ENCODE results near the gene CSNK1G1. TPM values are rescaled to one million over a fixed set of nuclear protein-coding genes. Genes with fewer than 3 reads are reported as not detected.

CSNK1G1 gene
- total RNA-seq (2022) (11.5 and 17.5 TPM in 2 replicates), Bru-seq, nascent RNA (percentile 69 among the genes with signal in this experiment), BruChase-seq, experiment 1, labeled RNA remaining after a 2-hour chase (percentile 78 among the genes with signal in this experiment), BruChase-seq, experiment 2, labeled RNA remaining after a 6-hour chase (percentile 70 among the genes with signal in this experiment)
- long read RNA-seq, full-length matches to known transcripts: 3 of 4 reads
- long read RNA-seq, partial matches to known transcripts: 0 of 4 reads
- long read RNA-seq, other reads (novel, unspliced or antisense): 1 of 4 reads

- peak; percentile 95 to 96 for DNase-seq
- H3K4me1 Mint-ChIP-seq (ENCODE audit: low read depth, unreplicated experiment): peaks cover 16% of the 10 kb centered on the region
- peaks cover 12% of the 10 kb centered on the region for H3K36me3 Mint-ChIP-seq (ENCODE audit: insufficient read depth, unreplicated experiment)
- H3K4me1 ChIP-seq: 0 out of 2 replicates have a peak, but pooled peaks cover 5% of the 10 kb centered on the region
- no peaks in the 10 kb centered on the region for H3K27me3 ChIP-seq (replicated peaks; ENCODE audit: control insufficient read depth, insufficient read depth, low read length)
- H3K9me3 ChIP-seq: no peaks in the 10 kb centered on the region
- H3K4me3 Mint-ChIP-seq (ENCODE audit: unreplicated experiment): peak within 1 kb of the TSS; percentile 82
- peak within 1 kb of the TSS; percentile 87 for H3K27ac Mint-ChIP-seq (ENCODE audit: unreplicated experiment)
- no peaks in the 10 kb centered on the region for H3K27me3 Mint-ChIP-seq (ENCODE audit: insufficient read depth, unreplicated experiment)
- H3K4me3 ChIP-seq (ENCODE audit: low read depth, low read length): peak within 1 kb of the TSS; percentile 92
- intact Hi-C loops (cut with micrococcal nuclease; ENCODE audit: unreplicated experiment): loop anchor here (1.0 kb wide), 3 partner anchors 31 to 158 kb away; partner anchors contain the start of gene TRIP4
- ChIA-PET CTCF (interaction anchor here (0.6 to 0.8 kb wide), 3 partner anchors 31 to 193 kb away, joined by 3 to 5 read pairs (median 4); partner anchors contain the start of gene PPIB), POLR2A (interaction anchor here (1.0 kb wide), 1 partner anchor 31 kb away, joined by 4 read pairs; the partner anchor contains the start of gene TRIP4)
- TF ChIP-seq CTCF (IDR thresholded peaks at IDR 0.05; ENCODE audit: insufficient read depth in 1 of 2, low read depth in 1 of 2, low read length in 1 of 2, severe bottlenecking in 1 of 2, unreplicated experiment in 1 of 2): peak in 1 of 2 experiments; percentile 28
- no TSS peak for BruUV-seq (replicated peaks)
- no peaks in the 10 kb centered on the region for H3K9me3 Mint-ChIP-seq (ENCODE audit: unreplicated experiment)
- no peaks in the 10 kb centered on the region for H3K36me3 ChIP-seq (ENCODE audit: control insufficient read depth, insufficient read depth, low read length)
Measured at GRCh38 chr15:64355944-64356709, at the start of gene CSNK1G1. CSNK1G1 (minus strand) TSS chr15:64356173; CDS start chr15:64300499, 55,674 bp downstream.

DNA sequence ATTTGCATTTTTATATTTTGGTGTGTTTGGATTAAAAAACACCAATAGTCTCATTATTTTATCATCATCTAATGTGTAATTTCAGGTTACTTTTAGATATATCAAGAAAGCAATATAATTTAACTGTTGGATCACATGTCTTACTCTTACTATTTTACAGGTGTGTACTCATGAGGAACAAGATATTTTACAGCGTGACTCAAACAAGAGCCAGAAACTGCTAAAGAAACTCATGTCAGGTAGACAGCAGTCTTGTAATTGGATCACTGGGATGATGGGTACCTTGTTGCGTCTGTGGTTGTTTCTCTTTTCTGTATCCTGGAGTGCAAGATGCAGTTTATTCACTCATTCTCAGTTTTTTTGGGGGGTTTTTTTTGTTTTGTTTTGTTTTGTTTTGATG, 44.6 kb upstream of the CSNK1G1 start:
- H3K4me3 ChIP-seq (ENCODE audit: low read depth, low read length): no peak overlapping the region
- no peaks in the 10 kb centered on the region for H3K27me3 ChIP-seq (replicated peaks; ENCODE audit: control insufficient read depth, insufficient read depth, low read length)
- H3K4me3 Mint-ChIP-seq (ENCODE audit: unreplicated experiment): no peak overlapping the region
- no peak for TF ChIP-seq CTCF (IDR thresholded peaks at IDR 0.05; ENCODE audit: insufficient read depth in 1 of 2, low read depth in 1 of 2, low read length in 1 of 2, severe bottlenecking in 1 of 2, unreplicated experiment in 1 of 2)
- H3K27ac Mint-ChIP-seq (ENCODE audit: unreplicated experiment): no peak overlapping the region
- no peaks in the 10 kb centered on the region for H3K27me3 Mint-ChIP-seq (ENCODE audit: insufficient read depth, unreplicated experiment)
- no peaks in the 10 kb centered on the region for H3K9me3 ChIP-seq
- H3K4me1 ChIP-seq: no peaks in the 10 kb centered on the region; the same call in 1 of the 2 replicates
- peaks cover 52% of the 10 kb centered on the region for H3K36me3 Mint-ChIP-seq (ENCODE audit: insufficient read depth, unreplicated experiment)
- peaks cover 1% of the 10 kb centered on the region for H3K4me1 Mint-ChIP-seq (ENCODE audit: low read depth, unreplicated experiment)
- no peak for DNase-seq
- intact Hi-C loops (cut with micrococcal nuclease; ENCODE audit: unreplicated experiment): no loop called here
- no TSS peak for BruUV-seq (replicated peaks)
- CTCF ChIA-PET: no interaction called here
- POLR2A ChIA-PET: no interaction called here
- H3K36me3 ChIP-seq (ENCODE audit: control insufficient read depth, insufficient read depth, low read length): no peaks in the 10 kb centered on the region; the same call in 1 of the 2 replicates
- H3K9me3 Mint-ChIP-seq (ENCODE audit: unreplicated experiment): no peaks in the 10 kb centered on the region

- Histone ChIP-seq H3K36me3 (ENCODE audit: control insufficient read depth, insufficient read depth, low read length) (no peaks in the 10 kb centered on the region; the same call in 1 of the 2 replicates), H3K9me3 (no peaks in the 10 kb centered on the region), H3K4me3 (ENCODE audit: low read depth, low read length) (no peak overlapping the region), H3K27me3 (replicated peaks; ENCODE audit: control insufficient read depth, insufficient read depth, low read length) (no peaks in the 10 kb centered on the region), H3K4me1 (no peaks in the 10 kb centered on the region)
- no peak for TF ChIP-seq CTCF (IDR thresholded peaks at IDR 0.05; ENCODE audit: insufficient read depth in 1 of 2, low read depth in 1 of 2, low read length in 1 of 2, severe bottlenecking in 1 of 2, unreplicated experiment in 1 of 2)
- BruUV-seq (replicated peaks): no TSS peak
- CTCF ChIA-PET: interaction anchor here (0.7 kb wide), 1 partner anchor 290 kb away, joined by 3 read pairs; no protein-coding TSS in a partner anchor
- no peak for DNase-seq
- H3K4me1 Mint-ChIP-seq (ENCODE audit: low read depth, unreplicated experiment): no peaks in the 10 kb centered on the region
- H3K4me3 Mint-ChIP-seq (ENCODE audit: unreplicated experiment): no peak overlapping the region
- intact Hi-C loops (cut with micrococcal nuclease; ENCODE audit: unreplicated experiment): no loop called here
- POLR2A ChIA-PET: no interaction called here
- no peak overlapping the region for H3K27ac Mint-ChIP-seq (ENCODE audit: unreplicated experiment)
- no peaks in the 10 kb centered on the region for H3K9me3 Mint-ChIP-seq (ENCODE audit: unreplicated experiment)
- peaks cover 54% of the 10 kb centered on the region for H3K36me3 Mint-ChIP-seq (ENCODE audit: insufficient read depth, unreplicated experiment)
- no peaks in the 10 kb centered on the region for H3K27me3 Mint-ChIP-seq (ENCODE audit: insufficient read depth, unreplicated experiment)
Measured at GRCh38 chr15:64398575-64398974, 42.6 kb upstream of the CSNK1G1 start.
